Femur (tissue), 1 donor: ENCODE data around the gene RTP5.
"Not testable (repeated sequence)": the region's sequence is repeated elsewhere in the genome, so short reads cannot be mapped to it uniquely, and the experiment has no call there.

Source experiments
- DNase-seq: peaks from one replicate; pipeline ENCODE4 v3.0.0-alpha.2; 2017

RTP5 gene

DNA sequence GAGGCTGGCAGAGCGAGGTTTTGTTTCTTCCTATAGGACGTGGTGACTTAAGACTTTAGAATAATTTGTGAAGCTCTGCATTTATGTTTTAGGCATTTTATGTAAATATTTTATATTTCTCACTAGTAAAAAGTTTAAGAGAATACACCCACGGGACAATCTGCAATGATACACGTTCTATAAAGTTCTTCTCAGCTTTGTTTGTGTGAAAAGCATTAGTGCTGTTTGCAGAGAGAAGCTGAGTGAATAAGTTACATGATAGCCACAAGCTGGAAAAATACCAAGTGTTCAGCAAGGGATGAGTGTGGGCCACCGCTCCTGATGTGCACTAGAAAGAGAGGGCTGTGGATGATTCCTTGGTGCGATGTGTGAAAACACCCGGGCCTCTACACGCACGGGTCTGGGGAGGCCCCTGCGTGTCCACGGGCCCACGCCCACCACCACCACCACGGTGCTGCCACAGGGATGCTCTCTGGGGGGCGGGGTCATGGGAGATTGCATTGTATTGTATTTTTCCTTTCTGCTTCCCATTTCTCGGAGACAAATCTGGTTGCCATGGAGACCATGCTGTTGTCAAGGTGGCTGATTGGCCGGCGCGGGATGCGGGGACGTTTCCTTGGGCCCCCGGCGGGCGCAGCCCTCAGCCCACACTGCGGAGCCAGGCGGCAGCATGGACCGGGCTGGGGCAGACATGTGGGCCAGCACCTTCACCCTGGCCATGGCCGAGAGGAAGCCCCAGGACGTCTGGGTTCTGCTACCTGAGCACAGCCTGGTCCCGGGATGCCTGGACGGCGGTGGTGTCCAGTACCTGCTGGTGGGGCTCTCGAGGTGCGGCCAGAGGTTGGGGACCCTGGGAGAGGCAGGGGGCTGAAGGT, at the start of gene RTP5:
RTP5 (plus strand) TSS at position 643 of the 875 bp plus-strand sequence; CDS start at position 671, 28 bp downstream.
- no peak for DNase-seq

DNA sequence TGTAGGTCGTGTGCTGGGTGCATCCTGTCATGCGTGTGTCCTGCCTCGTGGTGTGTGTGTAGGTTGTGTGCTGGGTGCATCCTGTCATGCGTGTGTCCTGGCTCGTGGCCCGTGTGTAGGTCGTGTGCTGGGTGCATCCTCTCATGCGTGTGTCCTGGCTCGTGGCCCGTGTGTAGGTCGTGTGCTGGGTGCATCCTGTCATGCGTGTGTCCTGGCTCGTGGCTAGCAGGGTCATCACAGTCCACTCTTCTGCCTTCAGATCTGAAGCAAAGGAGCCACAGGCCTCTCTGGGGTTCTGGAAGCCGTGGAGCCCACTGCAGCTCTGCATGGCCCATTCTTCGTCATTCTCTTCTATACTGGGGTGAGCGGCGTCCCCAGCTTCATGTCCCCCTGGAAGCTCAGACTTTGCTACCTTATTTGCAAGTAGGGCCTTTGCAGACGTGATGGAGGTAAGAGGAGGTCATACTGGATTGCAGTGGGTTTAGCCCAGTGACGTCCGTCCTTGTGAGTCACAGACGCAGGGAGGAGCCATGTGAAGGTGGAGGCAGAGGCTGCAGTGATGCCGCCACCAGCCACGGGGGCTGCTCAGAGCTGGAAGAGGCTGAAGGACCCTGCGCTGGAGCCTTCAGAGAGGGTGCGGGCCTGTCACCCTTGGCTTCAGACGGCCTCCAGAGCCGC, 49.4 kb upstream of the RTP5 start:
- DNase-seq = not testable (repeated sequence)

DNA sequence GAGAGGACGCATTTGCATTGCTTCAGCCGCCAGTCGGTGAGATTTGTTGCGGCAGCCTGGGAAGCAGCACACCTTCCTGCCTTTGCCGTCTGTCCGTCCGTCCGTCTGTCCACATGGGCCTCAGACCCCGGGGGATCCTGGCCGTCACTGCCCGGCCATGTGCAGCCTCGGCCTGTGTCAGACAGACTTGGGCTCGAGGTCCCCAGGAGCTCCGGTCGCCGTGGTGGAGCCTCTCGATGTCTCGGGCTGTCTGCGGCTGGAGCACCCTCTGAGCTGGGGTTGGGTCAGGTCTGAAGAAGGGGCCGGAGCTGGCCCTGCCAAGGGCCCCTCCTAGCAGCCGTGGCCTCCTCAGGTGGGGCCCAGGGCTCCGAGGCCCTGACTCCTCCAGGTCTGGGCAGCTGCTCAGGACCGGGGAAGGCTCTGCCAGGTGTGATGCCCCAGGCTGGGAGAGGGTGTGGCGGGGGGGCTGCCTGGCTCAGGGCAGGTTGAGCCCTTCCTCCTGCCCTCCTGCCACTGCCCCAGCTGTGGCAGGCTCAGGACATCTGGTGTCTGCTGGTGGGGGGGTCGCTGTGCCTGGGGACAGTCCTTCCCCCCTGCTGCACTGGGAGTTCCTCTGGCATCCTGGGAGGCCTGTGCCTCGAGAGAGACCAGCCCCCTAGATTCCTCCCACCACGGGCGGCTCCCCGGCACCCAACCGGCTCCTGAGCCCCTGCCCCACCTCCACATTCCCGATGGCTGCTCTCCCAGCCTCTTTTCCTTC, 48.7 kb upstream of the RTP5 start:
- no peak for DNase-seq

DNA sequence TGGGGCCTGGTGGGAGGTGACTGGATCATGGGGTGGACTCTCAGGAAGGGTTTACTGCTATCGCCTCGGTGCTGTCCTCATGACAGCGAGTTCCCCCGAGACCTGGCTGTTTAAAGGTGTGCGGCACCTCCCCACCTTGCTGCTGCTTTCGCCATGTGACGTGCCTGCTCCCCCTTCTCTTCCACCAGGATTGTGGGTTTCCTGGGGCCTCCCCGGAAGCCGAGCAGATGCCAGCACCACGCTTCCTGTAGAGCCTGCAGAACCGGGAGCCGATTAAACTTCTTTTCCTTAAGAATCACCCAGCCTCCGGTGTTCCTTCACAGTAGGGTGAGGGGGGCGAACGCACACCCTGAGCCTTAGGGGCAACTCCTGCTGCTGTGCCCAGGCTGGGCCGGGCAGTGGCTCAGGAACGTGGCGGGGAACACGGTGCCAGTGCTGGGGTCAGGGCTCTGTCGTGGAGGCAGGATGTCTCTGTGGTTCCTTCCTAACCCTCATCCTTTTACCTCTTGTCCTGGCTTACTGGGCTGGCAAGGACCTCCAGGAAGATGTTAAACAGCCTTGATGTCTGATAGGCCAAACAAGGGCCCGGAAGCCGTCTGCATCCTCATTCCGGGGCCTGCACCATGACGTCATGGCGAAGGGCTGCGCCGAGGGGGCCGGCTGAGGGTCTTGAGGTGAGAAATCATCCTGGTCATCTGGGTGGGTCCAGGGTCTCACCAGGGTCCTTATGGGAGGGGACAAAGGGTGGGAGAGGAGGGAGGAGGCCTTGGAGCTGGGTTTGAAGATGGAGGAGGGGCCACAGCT, 47.9 kb upstream of the RTP5 start:
- DNase-seq = no peak

DNA sequence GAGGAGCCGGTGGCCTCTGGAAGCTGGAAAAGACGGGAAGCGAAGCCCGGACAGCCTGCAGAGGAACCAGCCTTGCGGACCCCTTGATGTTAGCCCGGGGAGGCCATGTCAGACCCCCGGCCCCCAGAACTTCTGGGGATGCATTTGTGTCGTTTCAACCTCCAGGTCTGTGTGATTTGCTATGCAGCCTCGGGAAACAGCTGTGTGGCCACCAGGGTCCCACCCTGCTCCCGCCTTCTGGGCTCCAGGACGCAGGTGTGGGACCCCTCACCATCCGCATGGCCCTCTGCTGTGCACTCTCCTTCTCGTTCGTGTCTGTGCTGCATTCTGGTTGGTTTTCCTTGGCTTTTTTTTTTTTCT, 47.3 kb upstream of the RTP5 start:
- no peak for DNase-seq

DNA sequence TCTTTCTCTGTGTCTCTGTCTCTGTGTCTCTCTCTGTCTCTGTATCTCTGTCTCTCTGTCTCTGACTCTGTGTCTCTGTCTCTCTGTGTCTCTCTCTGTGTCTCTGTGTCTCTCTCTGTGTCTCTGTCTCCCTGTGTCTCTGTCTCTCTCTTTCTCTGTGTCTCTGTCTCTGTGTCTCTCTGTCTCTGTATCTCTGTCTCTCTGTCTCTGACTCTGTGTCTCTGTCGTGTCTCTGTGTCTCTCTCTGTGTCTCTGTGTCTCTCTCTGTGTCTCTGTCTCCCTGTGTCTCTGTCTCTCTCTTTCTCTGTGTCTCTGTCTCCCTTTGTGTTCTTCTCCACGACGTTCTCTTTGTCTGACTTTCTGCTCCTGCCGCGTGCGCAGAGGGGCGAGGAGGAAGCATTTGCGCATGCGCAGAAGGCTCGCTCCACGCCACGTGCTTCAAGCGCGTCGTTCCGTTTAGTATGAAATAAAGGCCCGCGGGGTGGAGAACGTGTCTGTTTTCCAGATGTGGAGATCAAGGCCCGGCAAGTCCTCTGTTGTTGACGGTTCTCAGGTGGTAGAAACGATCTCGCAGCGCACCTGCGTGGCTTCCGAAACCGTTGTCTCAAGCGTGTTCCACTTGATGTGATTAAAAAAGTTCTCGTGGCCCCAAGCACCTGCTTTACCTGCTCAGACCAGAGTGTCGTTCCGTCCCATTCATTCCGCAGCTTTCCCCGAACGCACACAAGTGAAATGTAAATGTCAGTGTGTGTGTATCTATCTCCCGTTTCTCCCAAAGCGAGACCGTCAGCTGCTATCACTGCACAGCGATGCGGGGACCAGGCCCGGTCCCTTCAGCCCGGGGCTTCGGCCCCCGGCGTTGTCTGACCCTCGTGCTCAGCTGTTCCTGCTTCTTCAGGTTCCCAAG, 45.7 kb upstream of the RTP5 start:
- not testable (repeated sequence) for DNase-seq

DNA sequence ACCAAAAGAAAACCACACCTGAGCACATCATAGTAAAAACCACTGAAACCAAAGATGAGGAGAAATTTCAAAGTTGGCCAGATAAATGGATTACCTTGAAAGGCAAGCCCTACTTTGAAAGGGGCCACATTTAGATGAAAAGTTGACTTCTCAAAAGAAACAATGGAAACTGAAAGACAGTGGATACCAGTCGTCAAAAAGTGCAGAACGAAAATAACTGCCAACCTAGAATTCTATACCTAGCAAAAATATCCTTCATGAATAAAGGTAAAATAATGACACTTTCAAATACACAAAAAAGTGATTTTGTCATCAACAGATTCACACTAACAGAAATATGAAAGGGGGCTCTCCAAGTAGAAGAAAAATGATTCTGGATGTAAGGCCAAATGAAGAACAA, 42.1 kb upstream of the RTP5 start:
- DNase-seq = no peak

DNA sequence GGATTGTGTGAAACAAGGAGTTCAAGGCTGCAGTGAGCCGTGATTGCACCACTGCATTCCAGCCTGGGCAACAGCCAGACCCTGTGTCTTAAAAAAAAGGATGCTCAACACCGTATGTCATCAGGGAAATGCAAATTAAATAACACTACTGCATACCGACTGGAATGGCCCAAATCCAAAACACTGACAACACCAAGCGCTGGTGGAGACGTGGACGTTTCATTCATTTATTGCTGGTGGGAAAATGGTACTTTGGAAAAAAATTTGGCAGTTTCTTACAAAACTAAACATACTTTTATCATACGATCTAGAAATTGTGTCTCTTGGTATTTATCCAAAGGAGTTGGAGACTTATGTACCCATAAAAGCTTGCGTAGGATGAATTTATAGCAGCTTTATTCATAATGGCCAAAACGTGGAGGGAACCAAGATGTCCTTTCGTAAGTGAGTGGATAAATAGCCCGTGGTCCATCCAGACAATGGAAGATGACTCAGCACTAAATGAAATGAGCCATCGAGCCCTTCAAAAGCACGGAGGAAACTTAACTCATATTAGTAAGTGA, 36.3 kb upstream of the RTP5 start:
- no peak for DNase-seq

DNA sequence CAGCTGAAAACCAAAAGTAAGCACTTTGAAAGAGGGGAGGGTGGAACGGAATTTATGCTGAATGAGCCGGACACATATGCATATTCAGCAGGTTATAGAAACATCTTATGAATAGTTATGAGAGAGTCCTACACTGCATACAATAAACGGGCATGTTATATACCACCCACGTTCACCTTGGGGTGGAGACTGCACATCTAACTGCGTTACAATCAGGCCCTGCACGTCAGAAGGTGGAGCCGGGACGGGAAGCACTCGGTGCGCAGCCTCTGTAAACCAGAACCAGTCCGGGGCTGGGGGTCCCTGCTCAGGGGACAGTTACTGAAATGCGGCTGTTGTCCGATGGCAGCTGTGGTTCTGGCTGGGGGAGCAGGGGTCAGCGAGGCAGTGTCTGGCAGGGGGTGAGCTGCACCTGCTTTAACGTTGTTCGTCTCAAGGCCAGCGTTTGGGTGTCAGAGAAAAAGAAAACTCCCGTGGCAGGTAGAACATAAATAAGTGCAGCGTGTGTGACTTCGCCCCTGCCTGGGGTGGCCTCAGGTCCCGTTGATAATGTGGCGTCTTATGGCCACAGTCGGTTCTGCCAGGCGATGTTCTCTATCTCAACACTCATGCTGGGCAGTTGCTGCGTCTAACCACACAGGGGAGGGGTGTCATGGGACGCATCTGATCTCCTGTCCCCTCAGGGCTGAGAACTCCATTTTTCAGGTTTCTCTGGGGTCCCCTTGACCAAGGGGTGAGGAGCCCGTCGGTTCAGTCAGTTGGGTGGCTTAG, 35.6 kb upstream of the RTP5 start:
- not testable (repeated sequence) for DNase-seq

DNA sequence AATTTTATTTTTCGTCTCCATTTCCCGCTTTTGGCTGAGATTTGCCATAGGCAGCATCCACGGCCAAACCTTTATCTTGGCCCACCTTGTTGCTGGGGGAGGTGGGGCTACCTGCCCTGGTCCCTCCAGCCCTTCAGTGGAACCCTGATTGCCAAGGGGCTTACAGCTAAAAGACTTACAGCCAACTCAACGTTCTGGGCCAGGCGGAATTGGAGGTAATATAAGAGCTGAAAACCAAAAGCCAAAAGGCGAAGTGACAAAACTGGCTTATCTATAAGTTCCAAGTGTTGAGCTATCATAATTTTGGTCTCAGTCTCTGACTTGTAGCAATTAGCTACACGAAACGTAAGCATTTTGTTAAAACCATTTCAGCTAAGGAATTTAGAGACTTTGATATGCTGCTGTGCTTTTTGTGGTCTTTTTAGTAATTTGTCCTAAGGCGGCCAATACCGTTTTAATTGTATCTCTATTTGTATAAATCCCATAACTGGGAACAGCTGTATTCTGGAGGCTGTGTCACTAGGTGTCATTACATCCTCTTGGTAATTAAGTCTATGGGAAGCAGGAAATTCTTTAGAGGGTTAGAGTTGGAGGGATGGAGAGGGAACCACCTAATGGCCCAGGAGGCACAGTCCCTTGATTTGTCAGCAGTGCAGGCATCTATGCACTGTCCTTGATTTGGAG, 34.9 kb upstream of the RTP5 start:
- DNase-seq = no peak

DNA sequence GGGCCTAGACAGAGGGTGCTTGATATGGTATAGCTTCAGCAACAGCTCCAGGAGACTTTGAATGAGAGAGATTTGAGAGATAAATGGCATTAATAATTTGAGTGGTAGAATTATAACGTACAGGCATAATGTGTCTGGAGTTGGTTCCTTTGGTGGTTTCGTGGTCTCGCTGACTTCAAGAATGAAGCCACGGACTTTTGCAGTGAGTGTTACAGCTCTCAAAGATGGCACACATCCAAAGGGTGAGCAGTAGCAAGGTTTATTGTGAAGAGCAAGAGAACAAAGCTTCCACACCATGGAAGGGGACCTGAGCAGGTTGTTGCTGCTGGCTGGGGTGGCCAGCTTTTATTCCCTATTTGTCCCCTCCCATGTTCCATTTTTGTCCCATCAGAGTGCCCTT, 33.9 kb upstream of the RTP5 start:
- no peak for DNase-seq

DNA sequence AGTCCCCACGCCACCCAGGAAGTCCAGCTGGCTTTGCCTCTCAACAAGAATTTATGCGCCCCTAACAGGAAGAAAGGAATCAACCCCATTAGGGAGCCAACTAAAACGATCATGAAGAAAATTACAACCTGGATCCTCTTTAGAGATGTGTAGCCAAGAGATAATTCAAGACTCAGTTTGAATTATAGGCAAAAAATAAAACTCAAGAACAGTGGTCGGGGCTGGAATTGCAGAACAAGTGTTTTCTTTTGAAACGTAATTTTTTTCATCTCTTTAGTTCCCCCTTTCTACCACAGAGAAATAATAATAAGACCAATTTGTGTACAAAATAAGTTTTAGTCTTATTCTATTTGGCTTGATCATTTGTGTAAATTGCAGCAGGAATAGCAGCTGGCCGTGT, 33.2 kb upstream of the RTP5 start:
- no peak for DNase-seq

DNA sequence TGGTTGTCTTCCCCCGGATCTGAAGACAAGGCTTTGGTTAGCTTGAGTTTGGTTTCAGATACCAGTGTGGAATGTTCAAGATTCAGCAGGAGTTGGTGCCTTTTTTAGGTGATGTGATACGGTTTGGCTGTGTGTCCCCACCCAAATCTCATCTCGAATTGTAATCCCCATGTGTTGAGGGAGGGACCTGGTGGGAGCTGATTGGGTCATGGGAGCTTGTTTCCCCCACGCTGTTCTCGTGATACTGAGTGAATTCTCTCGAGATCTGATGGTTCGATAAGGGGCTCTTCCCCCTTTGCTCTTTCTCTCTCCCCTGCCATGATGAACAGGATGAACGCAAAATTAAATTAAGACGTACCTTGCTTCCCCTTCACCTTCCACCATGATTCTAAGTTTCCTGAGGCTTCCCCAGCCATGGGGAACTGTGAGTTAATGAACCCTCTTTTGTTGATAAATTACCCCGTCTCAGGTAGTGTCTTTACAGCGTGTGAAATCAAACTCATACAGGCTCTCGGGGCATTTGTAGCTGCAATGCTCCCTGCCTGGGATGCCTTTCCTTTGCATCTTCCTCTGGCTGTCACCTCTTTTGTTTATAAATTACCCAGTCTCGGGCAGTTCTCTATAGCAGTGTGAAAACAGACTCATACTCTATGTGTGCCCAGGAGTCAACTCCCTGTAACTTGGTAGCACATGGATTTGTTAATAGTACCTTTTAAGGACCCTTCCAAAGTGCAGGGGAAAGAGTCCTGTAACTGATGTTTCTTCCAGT, 32.1 kb upstream of the RTP5 start:
- no peak for DNase-seq

DNA sequence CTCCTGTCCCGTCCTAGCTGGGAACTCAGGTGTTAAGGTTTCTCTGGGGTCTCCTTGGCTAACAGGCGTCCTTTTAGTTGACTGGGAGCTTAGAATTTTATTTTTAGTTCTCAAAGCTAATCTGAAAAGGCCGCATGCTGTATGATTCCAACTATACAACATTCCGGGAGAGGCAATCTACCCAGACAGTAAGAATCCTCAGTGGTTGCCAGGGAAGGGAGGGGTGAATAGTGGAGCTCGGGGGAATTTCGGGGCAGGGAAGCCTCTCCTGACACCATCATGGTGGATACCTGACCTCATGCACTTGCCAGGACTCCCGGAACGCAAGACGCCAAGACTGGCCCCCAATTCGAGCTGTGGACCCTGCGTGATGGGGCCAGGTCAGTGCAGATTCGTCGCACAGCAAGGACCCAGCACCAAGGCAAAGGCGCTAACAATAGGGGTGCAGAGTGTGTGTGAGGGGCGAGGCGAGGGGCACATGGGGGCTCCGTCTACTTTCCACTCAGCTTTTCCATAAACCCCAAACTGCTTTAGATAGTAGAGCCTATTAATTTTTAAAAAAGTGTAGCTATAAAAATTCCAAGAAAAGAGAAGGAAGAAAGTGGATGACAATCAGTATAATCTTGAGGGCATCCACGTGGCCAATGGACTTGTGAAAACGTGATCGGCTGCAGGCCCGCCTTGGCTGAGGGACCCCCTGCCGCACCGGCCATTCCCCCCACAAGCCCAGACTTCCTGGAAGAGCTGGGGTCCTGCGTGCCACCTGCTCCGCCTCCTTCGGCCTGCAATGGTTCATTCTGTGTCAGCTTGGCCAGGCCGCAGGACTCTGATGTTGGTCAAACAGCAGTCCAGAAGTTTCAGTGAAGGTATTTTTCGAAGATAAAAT, 28.1 kb upstream of the RTP5 start:
- peak; percentile 17 for DNase-seq

DNA sequence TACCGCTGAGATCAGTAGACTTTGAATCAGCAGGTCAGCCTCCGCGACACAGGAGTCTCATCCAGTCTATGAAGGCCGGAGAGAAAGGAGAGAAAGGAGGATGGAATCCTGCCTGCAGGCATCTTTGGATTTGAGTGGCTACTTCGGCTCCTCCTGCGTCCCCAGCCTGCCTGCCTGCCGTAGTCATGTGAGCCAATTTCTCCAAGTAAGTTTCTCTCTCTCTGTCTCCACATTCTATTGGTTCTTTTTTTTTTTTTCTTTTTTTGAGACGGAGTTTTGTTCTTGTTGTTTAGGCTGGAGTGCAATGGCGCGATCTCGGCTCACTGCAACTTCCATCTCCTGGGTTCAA, 27.5 kb upstream of the RTP5 start:
- DNase-seq = peak; percentile 15

DNA sequence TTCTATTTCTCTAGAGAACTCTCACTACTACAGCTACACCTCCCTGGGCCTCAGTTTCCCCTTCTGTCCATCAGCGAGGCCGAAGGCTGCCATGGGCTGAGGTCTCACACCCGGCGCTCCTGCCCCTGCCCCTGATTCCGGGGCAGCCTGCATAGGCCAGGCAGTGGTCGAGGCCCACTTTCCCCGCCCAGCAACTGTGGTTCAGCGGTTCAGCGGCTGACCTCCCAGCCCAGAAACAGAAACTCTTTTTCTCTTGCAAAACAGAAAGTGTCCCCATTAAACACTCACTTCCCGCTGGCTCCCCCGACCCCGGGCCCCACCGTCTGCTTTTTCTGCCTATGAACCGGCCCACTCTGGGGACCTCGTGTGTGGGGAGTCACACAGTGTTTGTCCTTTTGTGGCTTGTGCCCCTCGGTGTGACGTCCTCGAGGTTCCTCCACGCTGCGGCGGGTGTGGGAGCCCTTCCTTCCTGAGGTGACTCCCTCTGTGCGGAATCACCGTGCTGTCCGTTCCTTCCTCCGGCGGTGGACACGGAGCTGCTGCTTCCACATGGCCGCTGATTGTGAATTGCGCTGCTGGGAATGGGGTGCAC, 26.8 kb upstream of the RTP5 start:
- peak; percentile 57 for DNase-seq

DNA sequence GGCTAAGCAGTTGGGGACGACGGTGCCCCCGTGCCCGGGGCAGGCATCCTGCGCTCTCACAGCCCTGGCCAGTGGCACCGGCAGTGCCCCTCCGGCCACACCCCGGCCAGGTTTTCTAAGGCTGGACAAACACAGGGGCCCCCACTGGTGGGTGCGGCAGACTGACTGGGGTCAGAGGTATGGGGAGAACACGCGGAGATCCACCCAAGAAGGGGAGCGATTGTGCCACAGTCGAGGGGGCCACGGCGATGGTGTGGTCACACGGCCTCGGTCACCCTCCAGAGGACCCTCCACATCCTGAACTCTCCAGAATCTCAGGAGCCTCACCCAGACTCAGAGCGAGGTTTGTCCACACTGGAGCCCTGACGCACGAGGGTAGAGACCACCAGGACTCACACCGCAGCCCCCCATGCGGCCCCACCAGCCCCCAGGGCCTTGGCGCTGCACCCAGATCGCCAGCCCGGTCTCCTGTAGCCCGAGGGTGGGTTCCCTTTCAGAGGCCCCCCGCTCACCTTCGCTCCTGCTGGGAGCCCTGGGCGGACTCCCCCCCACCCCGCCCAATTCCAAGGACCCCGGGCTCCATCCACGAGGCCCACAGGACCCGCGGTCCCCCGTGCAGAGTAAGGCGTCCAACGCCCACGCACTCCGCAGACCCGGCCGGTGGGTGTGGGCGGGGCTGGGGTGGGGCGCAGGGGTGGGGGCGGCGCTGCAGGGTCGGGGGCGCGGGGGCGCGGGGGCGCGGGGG, 26.0 kb upstream of the RTP5 start:
- peak; percentile 24 for DNase-seq
